KMS-11 (cell line): ENCODE measurements around the gene GOLGA6L9.
"Not testable (repeated sequence)": the region's sequence is repeated elsewhere in the genome, so short reads cannot be mapped to it uniquely, and the experiment has no call there.

Experiments
- H2AFZ ChIP-seq: fragments of 200-600 bp; sonication (generic); 2 replicates; pipeline ENCODE4 v1.6.1; 2016; ENCODE audit warnings: antibody characterized with exemption, mixed run types, low read depth
- H3K27ac ChIP-seq: fragments of 200-600 bp; sonication (generic); 2 replicates; pipeline ENCODE4 v1.6.1; 2016; ENCODE audit warnings: mild to moderate bottlenecking, mixed run types
- H3K27me3 ChIP-seq: fragments of 200-600 bp; sonication (generic); 2 replicates; pipeline ENCODE4 v1.6.1; 2017; ENCODE audit warnings: mild to moderate bottlenecking, low read depth, mixed run types, moderate library complexity; ENCODE audit not compliant: insufficient read depth
- H3K36me3 ChIP-seq: fragments of 200-600 bp; sonication (generic); 2 replicates; pipeline ENCODE4 v1.6.1; 2017; ENCODE audit warnings: mild to moderate bottlenecking, mixed run types; ENCODE audit not compliant: insufficient read depth
- H3K4me1 ChIP-seq: fragments of 200-600 bp; sonication (generic); 2 replicates; pipeline ENCODE4 v1.6.1; 2016; ENCODE audit warnings: mild to moderate bottlenecking, low read depth, mixed run types; ENCODE audit not compliant: poor library complexity, severe bottlenecking
- H3K4me2 ChIP-seq: fragments of 200-600 bp; sonication (generic); 2 replicates; pipeline ENCODE4 v1.7.0; 2016; ENCODE audit warnings: mild to moderate bottlenecking, mixed run types
- H3K4me3 ChIP-seq: fragments of 200-600 bp; sonication (generic); IDR thresholded peaks from 2 replicates; pipeline ENCODE4 v1.6.1; 2017; ENCODE audit warnings: low read depth, low read length, mixed read lengths; ENCODE audit not compliant: insufficient read depth
- H3K79me2 ChIP-seq: fragments of 200-600 bp; sonication (generic); 2 replicates; pipeline ENCODE4 v1.6.1; 2016; ENCODE audit warnings: low read depth, mixed run types; ENCODE audit not compliant: insufficient read depth
- H3K9ac ChIP-seq: fragments of 200-600 bp; sonication (generic); 2 replicates; pipeline ENCODE4 v1.6.1; 2016; ENCODE audit warnings: mild to moderate bottlenecking, mixed run types
- H4K20me1 ChIP-seq: fragments of 200-600 bp; sonication (generic); 2 replicates; pipeline ENCODE4 v1.6.1; 2016; ENCODE audit warnings: mild to moderate bottlenecking, mixed run types; ENCODE audit not compliant: insufficient read depth
- CTCF ChIP-seq: fragments of 200-600 bp; sonication (generic); conservative IDR thresholded peaks from 2 replicates; pipeline ENCODE4 v1.6.1; 2017; ENCODE audit warnings: low read depth, mild to moderate bottlenecking, antibody characterized with exemption, low read length, moderate library complexity, mixed read lengths

GOLGA6L9 gene

GRCh38 chr15:82429693-82430092 lies at the start of gene GOLGA6L9:
Gene GOLGA6L9 (plus strand): TSS chr15:82429816. CDS start chr15:82430080, 264 bp downstream.
- H3K4me3 ChIP-seq, H4K20me1 ChIP-seq, H3K36me3 ChIP-seq, H3K4me2 ChIP-seq, H3K27me3 ChIP-seq, H3K27ac ChIP-seq, H3K9ac ChIP-seq, H3K79me2 ChIP-seq, H3K4me1 ChIP-seq, H2AFZ ChIP-seq: not testable (repeated sequence)

GRCh38 chr15:82381330-82381955 lies 48.2 kb upstream of the GOLGA6L9 start:
- H2AFZ ChIP-seq, H3K27ac ChIP-seq, H3K9ac ChIP-seq, H3K79me2 ChIP-seq, H3K4me2 ChIP-seq, H3K27me3 ChIP-seq, H3K36me3 ChIP-seq, H4K20me1 ChIP-seq, H3K4me3 ChIP-seq, H3K4me1 ChIP-seq: not testable (repeated sequence)

- not testable (repeated sequence) for H3K9ac ChIP-seq, H2AFZ ChIP-seq, H3K4me1 ChIP-seq, H3K27ac ChIP-seq, H4K20me1 ChIP-seq, H3K4me2 ChIP-seq, H3K4me3 ChIP-seq, H3K27me3 ChIP-seq, H3K79me2 ChIP-seq, H3K36me3 ChIP-seq
These were observed 42.4 kb upstream of the GOLGA6L9 start for GRCh38 chr15:82387209-82387608.

GRCh38 chr15:82390152-82390551 lies 39.5 kb upstream of the GOLGA6L9 start:
- H3K4me2 ChIP-seq, H3K27ac ChIP-seq, H3K4me1 ChIP-seq, H3K9ac ChIP-seq, H3K4me3 ChIP-seq, H3K27me3 ChIP-seq, H3K79me2 ChIP-seq, H3K36me3 ChIP-seq, H2AFZ ChIP-seq, H4K20me1 ChIP-seq: not testable (repeated sequence)

- not testable (repeated sequence) for H3K36me3 ChIP-seq
These were observed 37.5 kb upstream of the GOLGA6L9 start for GRCh38 chr15:82392077-82392476.

GRCh38 chr15:82393671-82394070 lies 35.9 kb upstream of the GOLGA6L9 start:
- TF ChIP-seq CTCF: no peak
- H3K9ac ChIP-seq: no peak overlapping the region
- no peaks in the 10 kb centered on the region for H3K27me3 ChIP-seq
- H2AFZ ChIP-seq: no peak overlapping the region
- H3K27ac ChIP-seq: no peak overlapping the region
- H3K36me3 ChIP-seq: no peaks in the 10 kb centered on the region
- no peak overlapping the region for H3K4me2 ChIP-seq
- no peaks in the 10 kb centered on the region for H4K20me1 ChIP-seq
- no peaks in the 10 kb centered on the region for H3K4me1 ChIP-seq
- no peaks in the 10 kb centered on the region for H3K79me2 ChIP-seq
- no peak overlapping the region for H3K4me3 ChIP-seq

More at GRCh38 chr15:82392077-82392476, 37.5 kb upstream of the GOLGA6L9 start:
- not testable (repeated sequence) for H3K4me1 ChIP-seq, H3K27me3 ChIP-seq, H4K20me1 ChIP-seq, H2AFZ ChIP-seq, H3K9ac ChIP-seq, H3K27ac ChIP-seq, H3K4me2 ChIP-seq, H3K4me3 ChIP-seq, H3K79me2 ChIP-seq

- H3K27me3 ChIP-seq, H3K27ac ChIP-seq: not testable (repeated sequence)
These were observed 33.8 kb upstream of the GOLGA6L9 start for GRCh38 chr15:82395788-82396187.

More at GRCh38 chr15:82395788-82396187, 33.8 kb upstream of the GOLGA6L9 start:
- not testable (repeated sequence) for H3K79me2 ChIP-seq, H3K4me3 ChIP-seq, H2AFZ ChIP-seq, H3K4me2 ChIP-seq, H3K4me1 ChIP-seq, H4K20me1 ChIP-seq, H3K36me3 ChIP-seq, H3K9ac ChIP-seq
